KOPT-K1 (cell line): ENCODE results near the gene CLN6.
"Not testable (repeated sequence)": the region's sequence is repeated elsewhere in the genome, so short reads cannot be mapped to it uniquely, and the experiment has no call there.

Source experiments
- H3K27ac ChIP-seq: fragments of 200-600 bp; sonication (generic); 2 replicates; pipeline ENCODE4 v1.5.1; 2016; ENCODE audit warnings: antibody characterized with exemption, mild to moderate bottlenecking, low read depth, low read length; ENCODE audit not compliant: poor library complexity, severe bottlenecking
- H3K36me3 ChIP-seq: fragments of 200-600 bp; sonication (generic); 2 replicates; pipeline ENCODE4 v1.5.1; 2017; ENCODE audit warnings: antibody characterized with exemption, mild to moderate bottlenecking, low read length, moderate library complexity; ENCODE audit not compliant: insufficient read depth
- H3K9me3 ChIP-seq: fragments of 200-600 bp; sonication (generic); 2 replicates; pipeline ENCODE4 v1.5.1; 2017; ENCODE audit warnings: antibody characterized with exemption, low read length, mild to moderate bottlenecking; ENCODE audit not compliant: insufficient read depth, poor library complexity, severe bottlenecking

CLN6 gene

DNA sequence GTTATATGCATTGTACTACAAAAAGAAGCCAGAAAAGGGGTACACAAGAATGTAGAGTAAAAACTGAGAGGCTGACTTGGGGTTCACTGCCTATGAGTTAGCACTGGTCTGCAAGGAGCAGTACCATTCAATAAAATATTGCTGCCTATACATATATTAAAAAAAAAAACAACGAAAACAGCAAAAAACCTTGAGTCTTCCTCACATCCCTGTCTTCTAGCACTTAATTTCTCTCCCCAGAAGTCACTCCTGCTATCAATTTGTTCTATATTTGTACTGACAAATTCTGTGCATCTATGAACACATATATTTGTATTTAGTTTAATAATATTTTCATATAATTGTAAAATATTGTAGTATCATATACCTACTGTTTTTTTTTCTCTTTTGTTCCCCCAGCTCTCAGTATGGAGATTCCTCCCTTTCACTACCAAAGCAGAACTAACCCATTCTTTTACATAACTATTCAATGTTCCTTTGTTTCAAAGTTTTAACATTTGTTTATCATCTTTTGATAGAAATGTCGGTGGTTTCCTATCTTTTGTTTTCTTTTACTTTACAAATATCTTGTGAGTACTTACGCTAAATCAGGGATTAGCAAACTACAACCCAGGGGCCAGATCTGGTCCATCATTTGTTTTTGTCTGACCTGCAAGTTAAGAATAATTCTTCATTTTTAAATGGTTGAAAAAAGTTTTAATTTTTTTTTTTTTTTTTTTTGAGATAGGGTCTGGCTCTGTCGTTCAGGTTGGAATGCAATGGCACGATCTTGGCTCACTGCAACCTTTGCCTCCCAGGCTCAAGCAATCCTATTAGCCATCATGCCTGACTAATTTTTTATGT lies 33.2 kb upstream of the CLN6 start:
- Histone ChIP-seq H3K27ac (no peak overlapping the region), H3K9me3 (no peaks in the 10 kb centered on the region), H3K36me3 (no peaks in the 10 kb centered on the region)

DNA sequence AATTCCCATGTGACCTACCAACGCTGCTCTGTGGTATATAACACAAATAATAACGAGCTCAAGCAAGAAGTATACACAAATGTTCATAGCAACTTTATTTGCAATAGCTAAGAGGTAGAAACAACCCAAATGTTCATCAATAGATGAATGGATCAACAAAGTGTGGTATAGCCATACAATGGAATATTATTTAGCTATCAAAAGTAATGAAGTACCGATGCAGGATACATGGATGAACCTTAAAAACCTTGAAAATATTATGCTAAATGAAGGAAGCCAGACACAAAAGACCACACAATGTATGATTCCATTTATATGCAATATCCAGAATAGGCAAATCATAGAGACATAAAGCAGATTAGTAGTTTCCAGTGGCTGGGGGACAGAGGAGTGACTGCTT lies 32.5 kb upstream of the CLN6 start:
- Histone ChIP-seq H3K27ac (no peak overlapping the region), H3K9me3 (no peaks in the 10 kb centered on the region), H3K36me3 (no peaks in the 10 kb centered on the region)

DNA sequence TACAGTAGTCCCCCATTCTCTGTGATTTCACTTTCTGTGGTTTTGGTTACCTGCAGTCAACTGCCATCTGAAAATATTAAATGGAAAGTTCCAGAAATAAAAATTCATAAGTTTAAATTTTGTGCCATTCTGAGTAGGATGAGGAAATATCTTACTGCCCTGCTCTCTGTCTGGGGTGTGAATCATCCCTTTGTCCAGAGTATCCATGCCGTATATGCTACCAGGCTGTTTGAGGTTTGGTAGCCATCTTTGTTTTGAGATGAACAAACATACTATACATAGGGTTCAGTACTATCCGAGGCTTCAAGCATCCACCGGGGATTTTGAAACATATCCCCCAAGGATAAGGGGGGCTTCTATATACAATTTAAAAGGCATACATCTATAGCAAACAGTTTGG lies 31.7 kb upstream of the CLN6 start:
- no peaks in the 10 kb centered on the region for H3K9me3 ChIP-seq
- no peak overlapping the region for H3K27ac ChIP-seq
- no peaks in the 10 kb centered on the region for H3K36me3 ChIP-seq

DNA sequence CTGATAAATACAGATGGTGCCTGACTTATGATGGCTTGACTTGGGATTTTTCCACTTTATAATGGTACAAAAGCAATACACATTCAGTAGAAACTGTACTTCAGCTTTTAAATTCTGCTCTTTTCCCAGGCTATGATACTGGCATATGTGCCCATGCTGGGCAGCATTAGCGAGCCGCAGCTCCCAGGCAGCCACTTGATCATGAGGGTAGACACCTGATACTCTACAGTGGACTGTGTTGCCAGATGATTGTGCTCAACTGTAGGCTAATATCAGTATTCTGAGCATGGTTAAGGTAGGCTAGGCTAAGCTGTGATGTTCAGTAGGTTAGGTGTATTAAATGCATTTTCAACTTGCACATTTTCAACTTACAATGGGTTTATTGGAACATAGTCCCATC lies 30.4 kb upstream of the CLN6 start:
- no peaks in the 10 kb centered on the region for H3K36me3 ChIP-seq
- no peak overlapping the region for H3K27ac ChIP-seq
- H3K9me3 ChIP-seq = no peaks in the 10 kb centered on the region

DNA sequence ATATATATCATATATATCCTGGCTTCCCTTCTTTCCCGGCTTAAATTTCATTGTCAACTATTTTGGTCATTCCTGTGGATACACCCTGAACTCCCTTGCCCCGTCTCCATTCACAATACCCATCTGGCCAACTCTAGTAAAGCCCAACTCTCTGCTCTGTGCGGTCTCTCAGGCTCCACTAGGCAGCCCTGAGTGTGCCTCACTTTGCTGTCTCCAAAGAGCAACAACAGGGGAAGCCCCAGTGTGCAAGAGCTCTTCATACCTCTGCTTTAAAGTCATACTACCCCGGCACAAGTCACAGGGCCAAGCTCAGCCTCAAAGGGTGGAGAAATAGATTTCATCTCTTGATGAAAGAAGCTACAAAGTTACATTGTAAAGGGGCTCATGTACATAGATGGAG lies 29.2 kb upstream of the CLN6 start:
- H3K36me3 ChIP-seq = no peaks in the 10 kb centered on the region
- no peak overlapping the region for H3K27ac ChIP-seq
- no peaks in the 10 kb centered on the region for H3K9me3 ChIP-seq

DNA sequence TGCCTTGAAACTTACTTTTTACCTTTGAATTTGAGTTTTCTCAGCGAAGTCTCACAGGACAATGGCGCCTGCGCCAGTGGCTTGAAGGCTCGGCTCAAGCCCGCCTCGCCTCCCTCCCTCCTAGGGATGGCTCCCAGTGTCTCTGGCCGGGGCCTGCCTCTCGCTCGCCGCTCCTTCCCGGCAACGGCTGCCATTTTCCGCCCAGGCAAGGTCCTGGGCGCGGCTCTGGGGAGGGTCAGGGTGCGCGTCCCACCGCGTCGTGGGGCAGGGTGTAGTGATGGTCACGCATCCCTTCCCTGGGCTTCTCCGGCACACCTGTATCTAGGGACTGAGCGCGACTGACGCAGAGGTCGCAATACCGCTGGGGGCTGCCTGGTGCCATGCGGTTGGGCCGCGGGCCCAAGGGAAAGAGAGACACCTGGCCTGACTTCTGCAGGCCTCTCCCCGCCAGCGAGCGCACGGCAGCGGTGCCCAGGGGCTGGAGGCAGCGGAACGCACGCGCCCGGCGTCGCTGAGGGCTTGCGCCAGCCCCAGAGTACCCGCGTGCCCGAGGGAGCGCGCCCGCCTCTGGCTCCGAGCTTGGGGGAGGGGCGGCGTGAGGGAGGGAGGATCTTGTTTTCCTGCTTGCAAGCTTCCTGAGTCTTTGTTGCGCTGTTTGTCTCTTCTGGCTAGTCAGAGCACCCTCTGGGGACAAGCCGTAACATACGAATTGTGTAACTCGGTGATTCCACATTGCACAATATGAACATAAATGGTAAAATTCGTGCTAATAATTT lies 27.3 kb upstream of the CLN6 start:
- H3K27ac ChIP-seq = no peak overlapping the region
- H3K36me3 ChIP-seq = no peaks in the 10 kb centered on the region
- H3K9me3 ChIP-seq = no peaks in the 10 kb centered on the region

DNA sequence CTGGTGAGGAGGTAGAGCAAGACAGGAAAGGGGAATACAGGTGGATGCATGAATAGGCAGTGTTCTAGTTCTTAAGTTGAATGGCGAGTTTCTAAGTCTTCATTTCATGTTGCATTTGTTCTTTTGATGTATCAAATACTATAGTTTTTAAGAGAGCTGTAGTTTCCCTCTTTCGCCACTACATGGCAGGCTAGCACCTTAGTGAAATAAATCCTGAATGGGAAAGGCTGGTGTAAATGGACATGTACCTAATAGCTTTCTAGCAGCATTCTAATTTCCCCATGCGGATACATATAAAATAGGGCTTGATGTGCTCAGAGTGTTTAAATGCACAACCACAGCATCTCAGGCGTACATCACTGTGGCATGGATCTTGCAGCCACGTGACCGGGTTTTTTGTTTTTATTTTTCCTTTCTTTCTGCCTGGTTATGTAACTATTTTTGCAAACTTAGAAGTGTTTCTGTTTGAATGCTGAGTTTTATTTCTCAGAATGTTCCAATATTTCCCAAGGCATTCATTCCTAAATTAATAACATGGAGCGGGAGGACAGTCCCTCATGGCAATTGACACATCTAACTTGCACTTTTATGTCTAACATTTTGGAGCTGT lies 23.5 kb upstream of the CLN6 start:
- Histone ChIP-seq H3K9me3 (no peaks in the 10 kb centered on the region), H3K27ac (no peak overlapping the region), H3K36me3 (no peaks in the 10 kb centered on the region)

DNA sequence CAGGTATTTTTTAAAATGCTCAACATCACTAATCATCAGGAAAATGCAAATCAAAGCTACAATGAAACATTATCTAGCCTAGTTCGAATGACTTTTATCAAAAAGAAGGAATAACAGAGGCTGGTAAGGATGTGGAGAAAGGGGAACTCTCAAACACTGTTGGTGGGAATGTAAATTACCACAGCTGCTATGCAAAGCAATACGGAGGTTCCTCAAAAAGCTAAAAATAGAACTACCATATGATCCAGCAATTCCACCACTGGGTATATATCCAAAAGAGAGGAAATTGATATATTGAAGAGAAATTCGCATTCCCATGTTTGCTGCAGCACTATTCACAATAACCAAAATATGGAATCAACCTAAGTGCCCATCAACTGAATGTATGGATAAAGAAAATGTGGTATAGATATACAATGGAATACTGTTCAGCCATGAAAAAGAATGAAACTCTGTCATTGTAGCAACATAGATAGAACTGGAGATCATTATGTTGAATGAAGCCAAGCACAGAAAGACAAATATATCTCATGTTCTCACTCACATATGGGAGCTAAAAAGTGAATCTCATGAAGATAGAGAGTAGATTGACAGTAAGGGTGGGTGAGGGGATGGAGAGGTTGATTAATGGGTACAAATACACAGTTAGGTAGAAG lies 19.7 kb upstream of the CLN6 start:
- no peak overlapping the region for H3K27ac ChIP-seq
- H3K9me3 ChIP-seq = peaks cover 6% of the 10 kb centered on the region
- H3K36me3 ChIP-seq = no peaks in the 10 kb centered on the region

DNA sequence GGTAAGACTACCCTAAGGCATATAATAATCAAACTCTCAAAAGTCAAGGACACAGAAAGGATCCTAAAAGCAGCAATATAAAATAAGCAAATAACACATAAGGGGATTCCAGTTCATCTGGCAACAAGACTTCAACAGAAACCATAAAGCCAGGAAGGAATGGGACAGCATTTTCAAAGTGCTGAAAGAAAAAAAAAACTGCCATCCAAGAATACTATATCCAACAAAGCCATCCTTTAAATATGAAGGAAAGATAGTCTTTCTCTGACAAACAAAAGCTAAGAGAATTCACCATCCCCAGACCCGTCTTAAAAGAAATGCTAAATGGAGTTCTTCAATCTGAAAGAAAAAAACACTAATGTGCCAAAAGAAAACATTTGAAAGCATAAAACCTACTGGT lies 14.7 kb upstream of the CLN6 start:
- H3K27ac ChIP-seq = no peak overlapping the region
- peaks cover 12% of the 10 kb centered on the region for H3K9me3 ChIP-seq
- H3K36me3 ChIP-seq = no peaks in the 10 kb centered on the region

DNA sequence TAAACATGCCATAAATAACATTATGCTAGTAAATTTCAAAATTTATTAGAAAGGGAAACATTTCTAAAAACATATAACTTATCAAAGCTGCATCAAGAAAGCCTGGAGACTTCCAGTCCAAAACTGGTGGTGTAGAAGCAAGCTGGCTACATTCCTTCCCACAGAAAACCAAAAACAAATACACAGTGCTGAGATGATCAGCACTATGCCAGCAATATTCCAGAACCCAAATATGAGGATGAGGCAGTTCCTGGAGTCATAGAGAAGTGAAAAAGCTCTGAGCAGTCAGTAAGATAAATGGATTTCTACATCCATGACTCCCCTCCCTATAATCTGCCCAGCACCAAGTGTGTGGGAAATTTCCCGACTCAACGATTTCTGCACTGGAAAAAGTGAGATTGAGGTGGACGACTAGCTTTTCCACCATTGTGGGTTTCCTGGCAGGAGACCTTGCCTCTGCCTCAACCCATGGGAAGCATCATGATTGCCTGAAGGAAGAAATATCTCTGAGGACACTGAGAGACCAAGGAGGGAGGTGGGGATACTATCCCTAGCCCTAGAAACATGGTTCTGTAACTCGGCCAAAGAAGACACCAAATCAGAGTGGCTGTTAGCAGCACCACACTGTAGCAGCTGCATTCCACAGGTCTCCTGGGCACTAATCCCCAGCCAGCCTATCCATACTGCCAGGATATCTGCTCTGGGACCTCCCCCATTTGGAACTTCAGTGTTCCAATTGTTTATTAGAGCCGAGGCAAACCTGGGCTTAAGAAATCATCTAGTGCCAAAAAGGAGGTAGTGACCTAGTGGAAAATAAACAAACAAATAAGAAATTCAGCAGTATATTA lies 11.8 kb upstream of the CLN6 start:
- no peaks in the 10 kb centered on the region for H3K36me3 ChIP-seq
- H3K27ac ChIP-seq = no peak overlapping the region
- peaks cover 12% of the 10 kb centered on the region for H3K9me3 ChIP-seq

DNA sequence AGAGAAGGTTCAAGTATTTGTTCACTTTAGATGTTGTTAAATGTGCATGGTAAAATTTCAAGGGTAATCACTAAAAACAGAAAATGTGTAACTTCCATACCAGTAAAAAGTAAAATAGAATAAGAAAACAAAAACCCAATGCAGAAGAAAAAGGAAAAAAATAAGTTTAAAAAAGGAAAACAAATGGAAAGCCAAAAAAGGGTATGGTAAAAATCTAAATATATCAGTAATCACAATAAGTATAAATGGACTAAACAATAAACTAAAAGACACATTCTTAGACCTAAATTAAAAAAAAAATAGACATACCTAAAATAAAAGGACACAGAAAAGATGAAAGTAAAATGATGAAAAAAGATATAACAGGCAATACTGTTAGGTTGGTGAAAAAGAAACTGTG lies 9.5 kb upstream of the CLN6 start:
- no peak overlapping the region for H3K27ac ChIP-seq
- peaks cover 4% of the 10 kb centered on the region for H3K9me3 ChIP-seq
- H3K36me3 ChIP-seq = no peaks in the 10 kb centered on the region

DNA sequence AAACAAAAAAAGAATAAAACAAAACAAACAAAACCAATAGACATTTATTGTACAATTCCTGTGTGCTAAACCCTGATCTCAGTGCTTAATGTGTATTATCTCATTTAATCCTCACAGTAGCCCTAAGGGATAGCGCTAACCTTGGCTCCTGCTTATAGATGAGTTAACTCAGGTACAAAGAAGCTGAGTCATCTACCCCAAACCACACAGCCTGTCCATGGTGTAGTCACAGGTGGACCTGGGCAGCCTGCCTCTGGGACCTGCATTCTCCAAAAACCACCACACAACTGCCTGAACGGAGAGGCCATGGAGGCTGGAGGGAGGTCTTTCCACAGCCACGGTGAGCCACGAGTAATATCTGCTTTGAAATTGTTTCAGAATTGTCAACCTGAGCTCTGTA lies 5.5 kb upstream of the CLN6 start:
- Histone ChIP-seq H3K36me3 (no peaks in the 10 kb centered on the region), H3K9me3 (no peaks in the 10 kb centered on the region), H3K27ac (no peak overlapping the region)

DNA sequence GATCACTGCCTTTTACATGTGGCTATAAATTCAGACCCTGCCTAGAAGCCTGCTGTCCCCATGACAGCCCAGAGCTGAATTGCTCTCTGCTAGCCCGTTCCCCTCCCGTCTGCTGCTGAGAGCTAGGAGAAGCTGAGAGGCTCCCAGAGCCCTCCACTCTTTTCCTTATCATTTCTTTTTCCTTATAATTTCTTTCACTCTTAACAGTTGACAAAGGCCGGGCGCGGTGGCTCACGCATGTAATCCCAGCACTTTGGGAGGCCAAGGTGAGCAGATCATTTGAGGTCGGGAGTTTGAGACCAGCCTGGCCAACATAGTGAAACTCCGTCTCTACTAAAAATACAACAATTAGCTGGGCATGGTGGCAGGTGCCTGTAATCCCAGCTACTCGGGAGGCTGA lies 5.0 kb upstream of the CLN6 start:
- not testable (repeated sequence) for H3K36me3 ChIP-seq, H3K27ac ChIP-seq, H3K9me3 ChIP-seq

DNA sequence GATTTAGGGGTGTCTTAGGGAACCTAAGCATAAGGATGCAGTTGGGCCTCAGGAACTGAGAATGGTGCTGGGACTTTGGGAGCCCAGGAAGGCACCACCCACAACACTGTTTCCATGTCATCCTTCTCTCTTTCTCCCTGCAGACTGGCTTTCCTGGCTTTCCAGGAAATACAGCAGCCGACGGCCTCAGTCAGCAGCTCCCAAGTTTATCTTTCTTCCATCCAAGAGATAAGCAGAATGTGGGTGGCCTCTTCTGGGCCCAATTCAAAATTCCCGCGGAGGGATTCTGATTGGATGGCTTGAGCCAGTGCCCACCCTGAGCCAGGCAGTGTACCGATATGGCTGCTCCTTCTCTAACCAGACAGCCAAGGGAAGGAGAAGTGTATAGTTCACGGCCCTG lies 4.5 kb upstream of the CLN6 start:
- no peaks in the 10 kb centered on the region for H3K9me3 ChIP-seq
- no peak overlapping the region for H3K27ac ChIP-seq
- no peaks in the 10 kb centered on the region for H3K36me3 ChIP-seq
